Cardiac fibroblast (primary cell): Measurements from ENCODE around the gene ALPG.
A peak's percentile ranks its signal among the peaks of the same experiment; 100 is the strongest.
"Not testable (repeated sequence)": the region's sequence is repeated elsewhere in the genome, so short reads cannot be mapped to it uniquely, and the experiment has no call there.

Source experiments
- DNase-seq, 2 donors: peaks; one replicate each; pipeline versions ENCODE4 v3.0.0 to v3.0.0-alpha.2; 2010; ENCODE audit warnings: low read depth in 2 of 2
- H3K4me3 ChIP-seq, 2 donors: replicated peaks in 1 of 2; 1 replicate in 1 of 2; 2 replicates in 1 of 2; pipeline ENCODE4 v1.5.1; 2011; ENCODE audit warnings: low read depth in 2 of 2, low read length in 2 of 2, mild to moderate bottlenecking in 2 of 2, moderate library complexity in 1 of 2
- TF ChIP-seq, protein P1 (sequence below): IDR thresholded peaks from one replicate; pipeline ENCODE4 v1.5.1; 2011; ENCODE audit warnings: low read depth, mild to moderate bottlenecking, low read length, inconsistent platforms

Gene ALPG

DNA sequence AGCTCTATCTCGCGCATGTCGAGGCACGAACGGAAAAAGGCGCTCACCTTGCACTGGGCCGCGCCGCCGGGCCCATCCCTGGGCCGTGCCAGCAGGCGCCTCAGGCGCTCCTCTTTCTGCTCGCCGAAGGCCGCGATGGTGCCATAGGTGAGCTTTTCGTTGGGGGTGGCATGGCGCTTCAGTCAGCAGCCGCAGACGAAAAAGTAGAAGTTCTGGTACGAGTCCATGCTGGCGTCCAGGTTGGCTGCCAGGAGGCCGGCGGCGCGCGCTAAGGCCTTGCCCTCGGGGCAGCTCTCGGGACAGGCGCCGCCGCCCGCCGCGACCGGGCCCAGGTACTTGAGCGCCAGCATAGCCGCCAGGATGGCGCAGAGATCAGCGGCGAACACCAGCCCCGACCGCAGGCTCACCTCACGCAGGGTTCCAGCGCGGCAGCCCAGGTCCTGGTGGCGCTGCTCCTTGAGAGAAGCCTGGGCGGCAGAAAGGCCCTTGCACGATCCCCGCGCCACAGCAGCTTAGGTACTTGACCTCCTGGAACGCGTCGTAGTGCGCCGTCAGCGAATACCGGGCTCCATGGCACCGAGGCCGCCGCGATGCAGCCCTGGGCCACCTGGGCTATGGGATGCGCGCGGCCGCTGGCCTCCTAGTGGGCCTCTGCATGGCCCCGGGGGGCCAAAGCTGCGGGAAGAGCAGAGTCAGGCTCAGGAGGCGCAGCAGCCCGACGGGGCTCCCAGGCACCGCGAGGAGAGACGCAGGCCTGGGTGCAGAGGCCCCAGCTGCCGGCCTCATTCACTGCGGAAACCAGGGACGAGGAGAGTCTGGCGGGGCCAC is 12.8 kb downstream of the ALPG start:
- H3K4me3 ChIP-seq = no peak overlapping the region
- peak in 1 of 2 donors; percentile 10 for DNase-seq
- TF ChIP-seq, protein P1, sequence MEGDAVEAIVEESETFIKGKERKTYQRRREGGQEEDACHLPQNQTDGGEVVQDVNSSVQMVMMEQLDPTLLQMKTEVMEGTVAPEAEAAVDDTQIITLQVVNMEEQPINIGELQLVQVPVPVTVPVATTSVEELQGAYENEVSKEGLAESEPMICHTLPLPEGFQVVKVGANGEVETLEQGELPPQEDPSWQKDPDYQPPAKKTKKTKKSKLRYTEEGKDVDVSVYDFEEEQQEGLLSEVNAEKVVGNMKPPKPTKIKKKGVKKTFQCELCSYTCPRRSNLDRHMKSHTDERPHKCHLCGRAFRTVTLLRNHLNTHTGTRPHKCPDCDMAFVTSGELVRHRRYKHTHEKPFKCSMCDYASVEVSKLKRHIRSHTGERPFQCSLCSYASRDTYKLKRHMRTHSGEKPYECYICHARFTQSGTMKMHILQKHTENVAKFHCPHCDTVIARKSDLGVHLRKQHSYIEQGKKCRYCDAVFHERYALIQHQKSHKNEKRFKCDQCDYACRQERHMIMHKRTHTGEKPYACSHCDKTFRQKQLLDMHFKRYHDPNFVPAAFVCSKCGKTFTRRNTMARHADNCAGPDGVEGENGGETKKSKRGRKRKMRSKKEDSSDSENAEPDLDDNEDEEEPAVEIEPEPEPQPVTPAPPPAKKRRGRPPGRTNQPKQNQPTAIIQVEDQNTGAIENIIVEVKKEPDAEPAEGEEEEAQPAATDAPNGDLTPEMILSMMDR = no peak

DNA sequence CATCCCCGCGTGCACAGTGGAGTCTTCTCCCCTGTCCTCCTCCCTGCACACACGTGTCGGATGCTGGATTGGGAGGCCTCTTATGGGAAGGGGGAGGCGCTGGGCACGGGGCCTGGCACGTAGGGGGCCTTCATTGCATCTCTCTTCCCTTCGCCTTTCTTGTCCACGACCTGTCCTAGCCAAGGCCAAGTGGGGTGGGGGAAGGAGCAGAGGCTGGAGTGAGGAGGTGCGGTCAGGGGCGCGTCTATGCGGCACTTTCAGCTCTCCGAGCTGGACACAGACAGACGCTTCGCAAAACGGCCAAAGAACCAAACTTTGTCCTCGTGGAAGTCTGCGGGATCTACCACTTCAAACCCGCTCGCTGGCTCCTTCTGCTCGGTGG is 13.4 kb downstream of the ALPG start:
- H3K4me3 ChIP-seq = no peak overlapping the region
- TF ChIP-seq, protein P1 = no peak
- DNase-seq = no peak

- DNase-seq = peak; percentile 5 to 7
- TF ChIP-seq, protein P1 = no peak
- H3K4me3 ChIP-seq = no peak overlapping the region
These were observed 14.0 kb downstream of the ALPG start for GRCh38 chr2:232420463-232421188.

GRCh38 chr2:232421189-232421785 is 14.6 kb downstream of the ALPG start:
- TF ChIP-seq, protein P1 = no peak
- H3K4me3 ChIP-seq = no peak overlapping the region
- no peak for DNase-seq

- DNase-seq = no peak
- TF ChIP-seq, protein P1 = no peak
These were observed 15.4 kb downstream of the ALPG start for GRCh38 chr2:232422051-232422450.

GRCh38 chr2:232422996-232423395 is 16.4 kb downstream of the ALPG start:
- DNase-seq, H3K4me3 ChIP-seq: not testable (repeated sequence)

More at GRCh38 chr2:232422051-232422450, 15.4 kb downstream of the ALPG start:
- no peak overlapping the region for H3K4me3 ChIP-seq

- not testable (repeated sequence) for DNase-seq, H3K4me3 ChIP-seq
These were observed 16.8 kb downstream of the ALPG start for GRCh38 chr2:232423407-232423806.
